Endodermal cell (in vitro differentiated cells): ENCODE measurements around the gene CCDC88C. TPM values are rescaled to one million over a fixed set of nuclear protein-coding genes. Genes with fewer than 3 reads are reported as not detected.

Source experiments
- DNase-seq: peaks from one replicate; pipeline ENCODE4 v3.0.0-alpha.2; 2017
- H3K27ac ChIP-seq: 2 replicates; pipeline ENCODE4 v1.5.1; 2013; ENCODE audit warnings: mild to moderate bottlenecking, low read depth, low read length, moderate library complexity
- H3K27me3 ChIP-seq: 2 replicates; pipeline ENCODE4 v1.6.1; 2013; ENCODE audit warnings: mild to moderate bottlenecking, low read length, moderate library complexity; ENCODE audit not compliant: insufficient read depth, control insufficient read depth, poor library complexity, severe bottlenecking
- H3K36me3 ChIP-seq: 2 replicates; pipeline ENCODE4 v1.7.0; 2013; ENCODE audit warnings: mild to moderate bottlenecking, low read length, moderate library complexity; ENCODE audit not compliant: control insufficient read depth, insufficient read depth
- H3K4me1 ChIP-seq: one replicate; pipeline ENCODE4 v1.7.0; 2013; ENCODE audit warnings: low read length; ENCODE audit not compliant: control insufficient read depth, insufficient read depth
- H3K4me3 ChIP-seq: 2 replicates; pipeline ENCODE4 v1.5.1; 2013; ENCODE audit warnings: mild to moderate bottlenecking, low read length, moderate library complexity
- H3K9ac ChIP-seq: 2 replicates; pipeline ENCODE4 v1.6.1; 2013; ENCODE audit warnings: mild to moderate bottlenecking, low read length, moderate library complexity; ENCODE audit not compliant: poor library complexity, severe bottlenecking; ENCODE audit errors: extremely low read depth
- H3K9me3 ChIP-seq: 2 replicates; pipeline ENCODE4 v1.6.1; 2013; ENCODE audit warnings: mild to moderate bottlenecking, low read length, moderate library complexity; ENCODE audit not compliant: control insufficient read depth
- H3K27ac Mint-ChIP-seq: 2 replicates; pipeline ENCODE4 v1.8.0; 2020; ENCODE audit warnings: mixed read lengths
- H3K27me3 Mint-ChIP-seq: 2 replicates; pipeline ENCODE4 v1.8.0; 2021; ENCODE audit warnings: mild to moderate bottlenecking, mixed read lengths; ENCODE audit not compliant: insufficient read depth
- H3K36me3 Mint-ChIP-seq: 2 replicates; pipeline ENCODE4 v1.8.0; 2020; ENCODE audit warnings: low read depth, mixed read lengths
- H3K4me1 Mint-ChIP-seq: 2 replicates; pipeline ENCODE4 v1.8.0; 2020; ENCODE audit warnings: mixed read lengths
- H3K4me3 Mint-ChIP-seq: 2 replicates; pipeline ENCODE4 v1.8.0; 2020; ENCODE audit warnings: mild to moderate bottlenecking, moderate library complexity, mixed read lengths
- H3K9me3 Mint-ChIP-seq: 2 replicates; pipeline ENCODE4 v1.8.0; 2020; ENCODE audit warnings: mild to moderate bottlenecking, mixed read lengths
- WGBS, 2 experiments: methylation state at CpG; one replicate each; pipeline versions ENCODE4 v1.1.5 to v1.1.7; 2013; ENCODE audit warnings: missing lambda C conversion rate in 2 of 2, mixed read lengths in 1 of 2; ENCODE audit not compliant: insufficient coverage in 1 of 2, insufficient read length in 1 of 2; 5-methylcytosine and 5-hydroxymethylcytosine counted together
- total RNA-seq, 2 donors: library from RNA; stranded (reverse); fragmentation: NEBNext Ultra II Directional in 1 of 2; extraction: Animal tissue kit (Norgen Biotek cat#: 25700) in 1 of 2; gene quantifications; 2 replicates in 1 of 2; 3 replicates in 1 of 2; pipeline ENCODE4 v1.2.1, GENCODE V29; 2021
- TF ChIP-seq, protein P1 (sequence below): fragments of 200-600 bp; sonication (generic); conservative IDR thresholded peaks from 2 replicates; pipeline ENCODE4 v1.5.0; 2021; ENCODE audit warnings: antibody characterized with exemption, mild to moderate bottlenecking

The CCDC88C gene
- total RNA-seq, 2 donors from 2014 or later: 50.0 to 50.5 TPM

DNA sequence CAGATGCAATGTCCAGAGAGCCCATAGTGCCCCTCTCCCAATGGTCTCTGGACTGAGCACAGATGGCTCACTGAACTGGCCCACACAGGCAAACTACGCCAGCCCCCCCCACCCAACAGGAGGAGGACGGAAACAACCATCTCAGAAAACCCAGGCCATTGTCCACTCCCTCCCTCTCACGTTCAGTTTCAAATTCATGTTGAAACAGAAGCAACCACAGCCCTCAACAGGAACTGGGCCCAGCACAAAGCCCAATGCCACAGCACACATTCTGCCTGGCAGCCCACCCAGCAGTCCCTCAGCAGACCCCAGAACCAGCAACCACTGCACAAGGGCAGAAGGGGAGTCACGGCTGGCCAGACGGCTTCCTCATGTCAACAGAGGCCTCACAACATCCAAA is 10.6 kb downstream of the CCDC88C start:
- Histone ChIP-seq H3K4me3 (no peak overlapping the region), H3K4me1 (peaks cover 2% of the 10 kb centered on the region), H3K27me3 (no peaks in the 10 kb centered on the region), H3K9me3 (no peaks in the 10 kb centered on the region), H3K9ac (no peak overlapping the region), H3K36me3 (peaks cover 11% of the 10 kb centered on the region), H3K27ac (no peak overlapping the region)
- 93 to 100% methylated on average over 1 to 5 of the region's 5 CpGs for WGBS, 2 experiments
- Mint-ChIP-seq H3K4me1 (peaks cover 25% of the 10 kb centered on the region), H3K27me3 (no peaks in the 10 kb centered on the region), H3K36me3 (peaks cover 43% of the 10 kb centered on the region), H3K4me3 (no peak overlapping the region), H3K27ac (peak overlapping the region; percentile 41), H3K9me3 (no peaks in the 10 kb centered on the region)
- TF ChIP-seq, protein P1, sequence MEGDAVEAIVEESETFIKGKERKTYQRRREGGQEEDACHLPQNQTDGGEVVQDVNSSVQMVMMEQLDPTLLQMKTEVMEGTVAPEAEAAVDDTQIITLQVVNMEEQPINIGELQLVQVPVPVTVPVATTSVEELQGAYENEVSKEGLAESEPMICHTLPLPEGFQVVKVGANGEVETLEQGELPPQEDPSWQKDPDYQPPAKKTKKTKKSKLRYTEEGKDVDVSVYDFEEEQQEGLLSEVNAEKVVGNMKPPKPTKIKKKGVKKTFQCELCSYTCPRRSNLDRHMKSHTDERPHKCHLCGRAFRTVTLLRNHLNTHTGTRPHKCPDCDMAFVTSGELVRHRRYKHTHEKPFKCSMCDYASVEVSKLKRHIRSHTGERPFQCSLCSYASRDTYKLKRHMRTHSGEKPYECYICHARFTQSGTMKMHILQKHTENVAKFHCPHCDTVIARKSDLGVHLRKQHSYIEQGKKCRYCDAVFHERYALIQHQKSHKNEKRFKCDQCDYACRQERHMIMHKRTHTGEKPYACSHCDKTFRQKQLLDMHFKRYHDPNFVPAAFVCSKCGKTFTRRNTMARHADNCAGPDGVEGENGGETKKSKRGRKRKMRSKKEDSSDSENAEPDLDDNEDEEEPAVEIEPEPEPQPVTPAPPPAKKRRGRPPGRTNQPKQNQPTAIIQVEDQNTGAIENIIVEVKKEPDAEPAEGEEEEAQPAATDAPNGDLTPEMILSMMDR: no peak
- DNase-seq: no peak

DNA sequence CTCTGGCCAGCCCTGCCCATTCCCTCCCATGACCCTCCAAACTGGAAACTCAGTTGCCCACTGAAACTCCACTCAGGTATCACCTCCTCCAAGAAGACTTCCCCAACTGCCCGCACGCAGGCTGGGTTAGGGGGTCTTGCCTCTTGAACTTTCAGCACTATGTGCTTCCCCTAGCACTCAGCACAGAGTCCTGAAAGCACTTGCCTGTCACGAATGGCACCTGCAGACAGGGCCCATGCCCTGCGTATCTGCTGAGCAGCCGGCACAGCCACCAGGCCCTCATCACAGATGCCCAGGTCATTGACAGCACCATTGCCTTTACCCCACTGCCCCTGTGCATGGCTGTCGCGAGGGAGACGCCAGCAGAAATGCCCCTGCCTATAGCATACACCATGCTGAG is 11.2 kb downstream of the CCDC88C start:
- H3K27ac ChIP-seq: no peak overlapping the region
- no peaks in the 10 kb centered on the region for H3K9me3 ChIP-seq
- Mint-ChIP-seq H3K27me3 (no peaks in the 10 kb centered on the region), H3K27ac (no peak overlapping the region), H3K4me1 (peaks cover 25% of the 10 kb centered on the region), H3K4me3 (no peak overlapping the region), H3K9me3 (no peaks in the 10 kb centered on the region), H3K36me3 (peaks cover 43% of the 10 kb centered on the region)
- H3K36me3 ChIP-seq: peaks cover 11% of the 10 kb centered on the region
- 93 to 100% methylated on average over 2 to 8 of the region's 8 CpGs for WGBS, 2 experiments
- peaks cover 2% of the 10 kb centered on the region for H3K4me1 ChIP-seq
- DNase-seq: no peak
- H3K4me3 ChIP-seq: no peak overlapping the region
- H3K27me3 ChIP-seq: no peaks in the 10 kb centered on the region
- no peak overlapping the region for H3K9ac ChIP-seq
- TF ChIP-seq, protein P1: no peak

DNA sequence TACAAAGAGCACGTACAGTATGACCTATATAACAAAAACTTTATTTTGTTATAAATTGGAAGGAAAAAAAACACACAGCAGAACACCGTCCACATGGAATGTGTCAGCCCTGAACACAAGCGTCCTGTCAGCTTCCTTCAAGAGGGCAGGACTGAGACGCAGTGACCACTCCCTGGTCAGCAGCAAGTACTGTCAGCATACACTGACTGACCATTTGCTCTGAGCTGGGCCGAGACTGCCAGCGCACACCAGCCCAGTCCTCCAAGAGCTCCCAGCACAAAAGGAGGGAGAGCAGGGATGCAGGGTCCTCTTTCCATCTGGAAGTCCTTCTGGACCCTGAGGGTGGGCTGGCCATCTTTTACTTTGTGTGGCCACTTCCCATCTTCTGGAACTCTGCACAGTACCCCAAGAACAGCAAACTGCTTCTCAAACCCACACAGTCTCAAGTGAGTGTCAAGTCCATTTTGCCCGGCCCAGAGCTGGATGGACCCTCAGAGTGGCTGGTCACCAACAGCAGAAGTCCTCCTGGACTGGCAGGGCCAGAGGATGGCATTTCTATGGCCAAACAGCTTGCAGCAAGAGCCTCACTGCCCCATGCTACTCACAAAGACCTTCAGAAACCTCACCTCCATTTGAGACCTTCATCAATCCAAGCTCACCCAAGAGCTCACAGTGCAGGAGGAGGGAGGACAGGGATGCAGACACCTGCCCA is 11.7 kb downstream of the CCDC88C start:
- peaks cover 2% of the 10 kb centered on the region for H3K4me1 ChIP-seq
- 87 to 90% methylated on average over 5 to 7 of the region's 7 CpGs for WGBS, 2 experiments
- no peaks in the 10 kb centered on the region for H3K27me3 ChIP-seq
- peaks cover 37% of the 10 kb centered on the region for H3K36me3 Mint-ChIP-seq
- no peak overlapping the region for H3K27ac ChIP-seq
- no peak overlapping the region for H3K4me3 ChIP-seq
- no peak overlapping the region for H3K4me3 Mint-ChIP-seq
- H3K9me3 Mint-ChIP-seq: no peaks in the 10 kb centered on the region
- peaks cover 11% of the 10 kb centered on the region for H3K36me3 ChIP-seq
- DNase-seq: no peak
- no peaks in the 10 kb centered on the region for H3K9me3 ChIP-seq
- no peaks in the 10 kb centered on the region for H3K27me3 Mint-ChIP-seq
- no peak overlapping the region for H3K9ac ChIP-seq
- H3K4me1 Mint-ChIP-seq: peaks cover 20% of the 10 kb centered on the region
- H3K27ac Mint-ChIP-seq: no peak overlapping the region
- TF ChIP-seq, protein P1: no peak
